Muscle layer of colon (tissue), 2 donors: Measurements from ENCODE around the gene DLG1.

Experiments used
- H3K27ac ChIP-seq: one replicate; pipeline ENCODE4 v1.7.0; 2013; ENCODE audit warnings: low read depth, mild to moderate bottlenecking, low read length, moderate library complexity
- H3K27me3 ChIP-seq, 2 donors: one replicate each; pipeline ENCODE4 v1.7.0; 2013; ENCODE audit warnings: low read length in 2 of 2, mild to moderate bottlenecking in 2 of 2; ENCODE audit not compliant: insufficient read depth in 2 of 2, control insufficient read depth in 1 of 2
- H3K36me3 ChIP-seq: one replicate; pipeline ENCODE4 v1.7.0; 2013; ENCODE audit warnings: mild to moderate bottlenecking, low read length; ENCODE audit not compliant: insufficient read depth
- H3K4me1 ChIP-seq: one replicate; pipeline ENCODE4 v1.7.0; 2013; ENCODE audit warnings: mild to moderate bottlenecking, low read length; ENCODE audit not compliant: insufficient read depth
- H3K4me3 ChIP-seq, 2 donors: one replicate each; pipeline ENCODE4 v1.7.0; 2013; ENCODE audit warnings: low read length in 2 of 2, low read depth in 1 of 2, mild to moderate bottlenecking in 1 of 2, moderate library complexity in 1 of 2
- H3K9ac ChIP-seq: one replicate; pipeline ENCODE4 v1.7.0; 2013; ENCODE audit warnings: low read length
- H3K9me3 ChIP-seq: one replicate; pipeline ENCODE4 v1.7.0; 2013; ENCODE audit warnings: mild to moderate bottlenecking, low read length
- donor health status: abdominal sarcoma.
- donor health status: Adenocarcinoma of cecum.

Gene DLG1

GRCh38 chr3:196996454-196997265, 301.8 kb downstream of the DLG1 start:
- Histone ChIP-seq H3K9me3 (no peaks in the 10 kb centered on the region), H3K4me1 (no peaks in the 10 kb centered on the region), H3K9ac (no peak overlapping the region), H3K27ac (no peak overlapping the region), H3K4me3 (no peak overlapping the region), H3K27me3 (no peaks in the 10 kb centered on the region), H3K36me3 (no peaks in the 10 kb centered on the region)

- no peaks in the 10 kb centered on the region for H3K36me3 ChIP-seq
- no peaks in the 10 kb centered on the region for H3K27me3 ChIP-seq
- H3K4me3 ChIP-seq, result no peak overlapping the region
- H3K9ac ChIP-seq, result no peak overlapping the region
- no peak overlapping the region for H3K27ac ChIP-seq
- no peaks in the 10 kb centered on the region for H3K4me1 ChIP-seq
- no peaks in the 10 kb centered on the region for H3K9me3 ChIP-seq
Measured at GRCh38 chr3:196995646-196996355, 302.6 kb downstream of the DLG1 start.

- no peak overlapping the region for H3K4me3 ChIP-seq
- no peaks in the 10 kb centered on the region for H3K27me3 ChIP-seq
- no peak overlapping the region for H3K27ac ChIP-seq
- no peaks in the 10 kb centered on the region for H3K9me3 ChIP-seq
- H3K4me1 ChIP-seq, result no peaks in the 10 kb centered on the region
- no peaks in the 10 kb centered on the region for H3K36me3 ChIP-seq
- no peak overlapping the region for H3K9ac ChIP-seq
Measured at GRCh38 chr3:196995027-196995426, 303.4 kb downstream of the DLG1 start.

- Histone ChIP-seq H3K36me3 (no peaks in the 10 kb centered on the region), H3K9ac (no peak overlapping the region), H3K9me3 (no peaks in the 10 kb centered on the region), H3K4me3 (no peak overlapping the region), H3K4me1 (no peaks in the 10 kb centered on the region), H3K27ac (no peak overlapping the region), H3K27me3 (no peaks in the 10 kb centered on the region)
Measured at GRCh38 chr3:196994056-196994455, 304.4 kb downstream of the DLG1 start.
